OCI-LY1 (cell line): ENCODE results near the gene CST8.

ENCODE experiments used
- CTCF ChIP-seq: fragments of 200-600 bp; sonication (generic), shearing (Covaris generic); IDR thresholded peaks from 2 replicates; pipeline ENCODE4 v1.5.1; 2017; ENCODE audit warnings: mild to moderate bottlenecking, antibody characterized with exemption, low read length, moderate library complexity, mixed read lengths
- EZH2 ChIP-seq: fragments of 200-600 bp; sonication (generic), shearing (Covaris generic); IDR thresholded peaks from 2 replicates; pipeline ENCODE4 v1.8.0; 2017; ENCODE audit warnings: borderline replicate concordance, mixed run types, mild to moderate bottlenecking, antibody characterized with exemption, low read length, moderate library complexity, mixed read lengths

- TF ChIP-seq EZH2 (no peak), CTCF (no peak)
Observed at GRCh38 chr20:23541330-23541729, 50.4 kb downstream of the CST8 start.
